ENCODE results near the gene COL20A1. TPM values are rescaled to one million over a fixed set of nuclear protein-coding genes. Genes with fewer than 3 reads are reported as not detected.
A peak's percentile ranks its signal among the peaks of the same experiment; 100 is the strongest.

Gene COL20A1
- total RNA-seq, 1 donor from 2014 or later: not detected

DNA sequence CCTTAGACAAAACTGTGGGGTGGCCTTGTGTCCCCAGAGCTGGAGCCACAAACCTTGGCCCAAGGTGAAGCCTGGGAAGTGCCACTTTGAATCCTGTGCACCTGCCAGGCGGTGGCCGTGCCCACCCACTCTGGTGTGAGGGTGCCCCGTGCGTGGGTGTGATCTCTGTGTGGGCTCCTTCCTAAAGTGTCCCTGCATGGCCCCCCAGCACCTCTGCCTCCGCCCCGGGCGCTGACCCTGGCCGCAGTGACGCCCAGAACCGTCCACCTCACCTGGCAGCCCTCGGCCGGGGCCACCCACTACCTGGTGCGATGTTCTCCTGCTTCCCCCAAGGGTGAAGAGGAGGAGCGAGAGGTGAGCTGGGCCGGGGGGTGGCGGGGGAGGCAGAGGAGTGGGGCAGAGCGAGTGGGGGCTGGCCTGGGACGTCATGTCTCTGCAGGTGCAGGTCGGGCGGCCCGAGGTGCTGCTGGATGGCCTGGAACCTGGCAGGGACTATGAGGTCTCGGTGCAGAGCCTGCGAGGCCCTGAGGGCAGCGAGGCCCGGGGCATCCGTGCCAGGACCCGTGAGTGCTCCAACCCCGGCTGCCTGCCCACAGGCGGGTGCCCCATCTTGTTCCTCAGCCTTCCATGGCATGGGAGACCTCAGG, 18.3 kb downstream of the COL20A1 start:
- H3K4me1 Mint-ChIP-seq (ENCODE audit: unreplicated experiment): no peaks in the 10 kb centered on the region
- H3K27me3 Mint-ChIP-seq (ENCODE audit: unreplicated experiment): peaks cover 3% of the 10 kb centered on the region
- TF ChIP-seq, protein P1, sequence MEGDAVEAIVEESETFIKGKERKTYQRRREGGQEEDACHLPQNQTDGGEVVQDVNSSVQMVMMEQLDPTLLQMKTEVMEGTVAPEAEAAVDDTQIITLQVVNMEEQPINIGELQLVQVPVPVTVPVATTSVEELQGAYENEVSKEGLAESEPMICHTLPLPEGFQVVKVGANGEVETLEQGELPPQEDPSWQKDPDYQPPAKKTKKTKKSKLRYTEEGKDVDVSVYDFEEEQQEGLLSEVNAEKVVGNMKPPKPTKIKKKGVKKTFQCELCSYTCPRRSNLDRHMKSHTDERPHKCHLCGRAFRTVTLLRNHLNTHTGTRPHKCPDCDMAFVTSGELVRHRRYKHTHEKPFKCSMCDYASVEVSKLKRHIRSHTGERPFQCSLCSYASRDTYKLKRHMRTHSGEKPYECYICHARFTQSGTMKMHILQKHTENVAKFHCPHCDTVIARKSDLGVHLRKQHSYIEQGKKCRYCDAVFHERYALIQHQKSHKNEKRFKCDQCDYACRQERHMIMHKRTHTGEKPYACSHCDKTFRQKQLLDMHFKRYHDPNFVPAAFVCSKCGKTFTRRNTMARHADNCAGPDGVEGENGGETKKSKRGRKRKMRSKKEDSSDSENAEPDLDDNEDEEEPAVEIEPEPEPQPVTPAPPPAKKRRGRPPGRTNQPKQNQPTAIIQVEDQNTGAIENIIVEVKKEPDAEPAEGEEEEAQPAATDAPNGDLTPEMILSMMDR (IDR thresholded peaks at IDR 0.05; ENCODE audit: unreplicated experiment): no peak
- no peak overlapping the region for H3K4me3 Mint-ChIP-seq (ENCODE audit: unreplicated experiment)
- H3K9me3 Mint-ChIP-seq (ENCODE audit: unreplicated experiment): no peaks in the 10 kb centered on the region
- H3K36me3 Mint-ChIP-seq (ENCODE audit: low read depth, unreplicated experiment): no peaks in the 10 kb centered on the region
- no peak for DNase-seq (ENCODE audit: low spot score)
- peak overlapping the region; percentile 24 for H3K27ac Mint-ChIP-seq (ENCODE audit: unreplicated experiment)

DNA sequence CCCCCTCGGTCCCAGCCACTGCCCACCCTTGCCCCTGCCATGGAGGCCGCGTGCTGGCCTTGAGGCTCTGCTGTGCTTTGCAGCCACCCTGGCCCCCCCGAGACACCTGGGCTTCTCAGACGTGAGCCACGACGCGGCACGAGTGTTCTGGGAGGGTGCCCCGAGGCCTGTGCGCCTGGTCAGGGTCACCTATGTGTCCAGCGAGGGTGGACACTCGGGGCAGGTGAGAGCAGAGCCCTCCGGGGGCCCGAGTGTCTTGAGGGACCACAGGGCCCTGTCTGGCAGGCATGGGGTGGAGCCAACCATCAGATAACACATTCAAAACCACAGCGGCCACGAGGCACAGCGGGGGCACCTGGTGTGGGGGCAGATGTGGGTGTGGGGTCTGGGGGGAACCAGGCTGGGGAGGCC, 18.9 kb downstream of the COL20A1 start:
- Mint-ChIP-seq H3K27ac (ENCODE audit: unreplicated experiment) (no peak overlapping the region), H3K36me3 (ENCODE audit: low read depth, unreplicated experiment) (no peaks in the 10 kb centered on the region), H3K27me3 (ENCODE audit: unreplicated experiment) (peaks cover 3% of the 10 kb centered on the region), H3K9me3 (ENCODE audit: unreplicated experiment) (no peaks in the 10 kb centered on the region), H3K4me3 (ENCODE audit: unreplicated experiment) (no peak overlapping the region), H3K4me1 (ENCODE audit: unreplicated experiment) (no peaks in the 10 kb centered on the region)
- DNase-seq (ENCODE audit: low spot score): no peak
- TF ChIP-seq, protein P1 (IDR thresholded peaks at IDR 0.05; ENCODE audit: unreplicated experiment): no peak

DNA sequence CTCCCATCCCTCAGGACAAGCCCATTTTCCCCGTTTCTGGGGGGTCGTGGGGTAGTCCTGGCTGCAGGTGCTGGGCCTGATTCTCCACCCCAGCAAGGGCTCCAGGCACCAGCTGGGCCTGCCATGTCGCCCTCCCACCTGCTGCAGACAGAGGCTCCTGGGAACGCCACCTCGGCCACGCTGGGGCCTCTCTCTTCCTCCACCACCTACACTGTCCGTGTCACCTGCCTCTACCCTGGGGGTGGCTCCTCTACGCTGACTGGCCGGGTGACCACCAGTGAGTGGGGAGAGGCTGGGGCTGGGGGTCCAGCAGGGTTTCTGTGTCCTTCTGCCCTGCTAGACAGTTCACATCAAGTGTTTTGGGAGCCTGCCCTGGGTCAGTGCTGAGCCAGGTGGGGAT, 19.3 kb downstream of the COL20A1 start:
- Mint-ChIP-seq H3K27ac (ENCODE audit: unreplicated experiment) (no peak overlapping the region), H3K4me3 (ENCODE audit: unreplicated experiment) (no peak overlapping the region), H3K36me3 (ENCODE audit: low read depth, unreplicated experiment) (no peaks in the 10 kb centered on the region), H3K4me1 (ENCODE audit: unreplicated experiment) (no peaks in the 10 kb centered on the region), H3K9me3 (ENCODE audit: unreplicated experiment) (no peaks in the 10 kb centered on the region), H3K27me3 (ENCODE audit: unreplicated experiment) (peaks cover 3% of the 10 kb centered on the region)
- DNase-seq (ENCODE audit: low spot score): no peak
- TF ChIP-seq, protein P1 (IDR thresholded peaks at IDR 0.05; ENCODE audit: unreplicated experiment): no peak

DNA sequence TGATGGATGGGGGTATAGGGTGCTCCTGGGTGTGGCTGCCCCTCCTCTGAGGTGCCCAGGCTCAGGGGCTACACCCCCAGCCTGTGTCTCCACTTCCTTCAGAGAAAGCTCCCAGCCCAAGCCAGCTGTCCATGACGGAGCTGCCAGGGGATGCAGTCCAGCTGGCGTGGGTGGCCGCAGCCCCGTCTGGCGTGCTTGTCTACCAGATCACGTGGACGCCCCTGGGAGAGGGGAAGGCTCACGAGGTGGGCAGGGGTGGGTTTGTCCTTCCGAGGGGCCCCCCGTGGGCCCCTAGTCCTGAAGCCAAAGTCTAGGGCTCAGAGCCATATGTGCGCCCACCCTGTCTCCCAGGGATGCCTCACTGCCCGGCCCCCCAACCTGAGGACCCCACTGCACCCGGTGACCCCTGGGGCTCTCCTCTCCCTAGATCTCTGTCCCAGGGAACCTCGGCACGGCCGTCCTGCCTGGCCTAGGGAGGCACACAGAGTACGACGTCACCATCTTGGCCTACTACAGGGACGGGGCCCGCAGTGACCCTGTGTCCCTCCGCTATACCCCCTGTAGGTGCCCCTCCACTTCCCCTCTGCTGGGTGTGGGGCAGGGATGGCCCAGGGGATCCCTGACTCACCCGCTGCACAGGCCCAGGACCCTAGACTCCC, 19.8 kb downstream of the COL20A1 start:
- Mint-ChIP-seq H3K27me3 (ENCODE audit: unreplicated experiment) (peaks cover 3% of the 10 kb centered on the region), H3K4me1 (ENCODE audit: unreplicated experiment) (no peaks in the 10 kb centered on the region), H3K9me3 (ENCODE audit: unreplicated experiment) (no peaks in the 10 kb centered on the region), H3K36me3 (ENCODE audit: low read depth, unreplicated experiment) (no peaks in the 10 kb centered on the region), H3K4me3 (ENCODE audit: unreplicated experiment) (no peak overlapping the region), H3K27ac (ENCODE audit: unreplicated experiment) (no peak overlapping the region)
- TF ChIP-seq, protein P1 (IDR thresholded peaks at IDR 0.05; ENCODE audit: unreplicated experiment): no peak
- DNase-seq (ENCODE audit: low spot score): no peak

DNA sequence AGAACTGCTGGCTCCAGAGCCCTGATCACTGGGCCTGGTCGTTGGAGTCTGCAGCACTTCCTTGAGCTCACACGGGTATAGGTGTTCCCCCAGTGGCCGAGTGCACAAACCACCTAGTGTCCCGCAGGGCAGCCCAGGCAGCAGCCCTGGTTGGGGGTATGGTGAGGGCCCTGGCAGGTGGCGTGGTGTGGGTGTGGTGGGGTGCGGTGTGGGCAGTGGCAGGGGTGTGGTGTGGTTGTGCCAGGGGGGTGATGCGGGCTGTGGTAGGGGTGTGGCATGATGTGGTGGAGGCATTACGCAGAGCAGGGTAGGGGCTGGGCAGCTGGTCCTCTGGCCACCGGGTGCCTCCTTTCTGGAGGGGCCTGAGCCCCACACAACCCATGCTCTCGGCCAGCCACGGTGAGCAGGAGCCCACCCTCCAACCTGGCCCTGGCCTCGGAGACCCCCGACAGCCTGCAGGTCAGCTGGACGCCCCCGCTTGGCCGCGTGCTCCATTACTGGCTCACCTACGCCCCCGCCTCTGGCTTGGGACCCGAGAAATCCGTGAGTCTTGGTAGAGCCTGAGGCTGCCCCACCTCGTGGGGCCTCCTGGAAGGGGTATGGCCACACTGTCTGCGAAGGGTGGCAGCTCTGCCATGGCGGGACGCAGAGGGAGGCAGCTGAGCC, 20.5 kb downstream of the COL20A1 start:
- no peaks in the 10 kb centered on the region for H3K4me1 Mint-ChIP-seq (ENCODE audit: unreplicated experiment)
- no peak overlapping the region for H3K27ac Mint-ChIP-seq (ENCODE audit: unreplicated experiment)
- H3K4me3 Mint-ChIP-seq (ENCODE audit: unreplicated experiment): no peak overlapping the region
- TF ChIP-seq, protein P1 (IDR thresholded peaks at IDR 0.05; ENCODE audit: unreplicated experiment): no peak
- no peaks in the 10 kb centered on the region for H3K36me3 Mint-ChIP-seq (ENCODE audit: low read depth, unreplicated experiment)
- peaks cover 3% of the 10 kb centered on the region for H3K27me3 Mint-ChIP-seq (ENCODE audit: unreplicated experiment)
- H3K9me3 Mint-ChIP-seq (ENCODE audit: unreplicated experiment): no peaks in the 10 kb centered on the region
- no peak for DNase-seq (ENCODE audit: low spot score)
